ENCODE measurements around the gene ASB10. TPM values are rescaled to one million over a fixed set of nuclear protein-coding genes. Genes with fewer than 3 reads are reported as not detected.

The ASB10 gene
- total RNA-seq, 1 donor from 2014 or later = not detected

- no peak for TF ChIP-seq CTCF (IDR thresholded peaks at IDR 0.05; ENCODE audit: unreplicated experiment)
- Mint-ChIP-seq H3K4me3 (ENCODE audit: unreplicated experiment) (no peak overlapping the region), H3K27me3 (ENCODE audit: unreplicated experiment) (peaks cover 15% of the 10 kb centered on the region), H3K36me3 (ENCODE audit: low read depth, unreplicated experiment) (no peaks in the 10 kb centered on the region), H3K4me1 (ENCODE audit: unreplicated experiment) (peaks cover 23% of the 10 kb centered on the region), H3K9me3 (ENCODE audit: unreplicated experiment) (no peaks in the 10 kb centered on the region), H3K27ac (ENCODE audit: unreplicated experiment) (no peak overlapping the region)
- no peak for DNase-seq (ENCODE audit: low spot score)
Observed at GRCh38 chr7:151191544-151191943, 4.5 kb upstream of the ASB10 start.

GRCh38 chr7:151189038-151189437 is 2.0 kb upstream of the ASB10 start:
- Mint-ChIP-seq H3K4me3 (ENCODE audit: unreplicated experiment) (no peak overlapping the region), H3K4me1 (ENCODE audit: unreplicated experiment) (peaks cover 17% of the 10 kb centered on the region), H3K36me3 (ENCODE audit: low read depth, unreplicated experiment) (no peaks in the 10 kb centered on the region), H3K27ac (ENCODE audit: unreplicated experiment) (no peak overlapping the region), H3K27me3 (ENCODE audit: unreplicated experiment) (peaks cover 13% of the 10 kb centered on the region), H3K9me3 (ENCODE audit: unreplicated experiment) (no peaks in the 10 kb centered on the region)
- DNase-seq (ENCODE audit: low spot score) = no peak
- no peak for TF ChIP-seq CTCF (IDR thresholded peaks at IDR 0.05; ENCODE audit: unreplicated experiment)

GRCh38 chr7:151188252-151188542 is 1.1 kb upstream of the ASB10 start:
- TF ChIP-seq CTCF (IDR thresholded peaks at IDR 0.05; ENCODE audit: unreplicated experiment) = no peak
- H3K36me3 Mint-ChIP-seq (ENCODE audit: low read depth, unreplicated experiment) = no peaks in the 10 kb centered on the region
- no peaks in the 10 kb centered on the region for H3K9me3 Mint-ChIP-seq (ENCODE audit: unreplicated experiment)
- no peak for DNase-seq (ENCODE audit: low spot score)
- H3K4me1 Mint-ChIP-seq (ENCODE audit: unreplicated experiment) = peaks cover 17% of the 10 kb centered on the region
- H3K27ac Mint-ChIP-seq (ENCODE audit: unreplicated experiment) = no peak overlapping the region
- H3K27me3 Mint-ChIP-seq (ENCODE audit: unreplicated experiment) = peaks cover 13% of the 10 kb centered on the region
- no peak overlapping the region for H3K4me3 Mint-ChIP-seq (ENCODE audit: unreplicated experiment)

GRCh38 chr7:151187409-151188251 is 580 bp upstream of the ASB10 start:
- TF ChIP-seq CTCF (IDR thresholded peaks at IDR 0.05; ENCODE audit: unreplicated experiment) = no peak
- Mint-ChIP-seq H3K4me1 (ENCODE audit: unreplicated experiment) (peaks cover 17% of the 10 kb centered on the region), H3K9me3 (ENCODE audit: unreplicated experiment) (no peaks in the 10 kb centered on the region), H3K36me3 (ENCODE audit: low read depth, unreplicated experiment) (no peaks in the 10 kb centered on the region), H3K27me3 (ENCODE audit: unreplicated experiment) (peaks cover 13% of the 10 kb centered on the region), H3K27ac (ENCODE audit: unreplicated experiment) (no peak overlapping the region), H3K4me3 (ENCODE audit: unreplicated experiment) (no peak overlapping the region)
- no peak for DNase-seq (ENCODE audit: low spot score)

GRCh38 chr7:151185762-151186639 is 1.0 kb downstream of the ASB10 start:
- no peaks in the 10 kb centered on the region for H3K9me3 Mint-ChIP-seq (ENCODE audit: unreplicated experiment)
- TF ChIP-seq CTCF (IDR thresholded peaks at IDR 0.05; ENCODE audit: unreplicated experiment) = no peak
- H3K27me3 Mint-ChIP-seq (ENCODE audit: unreplicated experiment) = peaks cover 15% of the 10 kb centered on the region
- no peaks in the 10 kb centered on the region for H3K36me3 Mint-ChIP-seq (ENCODE audit: low read depth, unreplicated experiment)
- H3K4me1 Mint-ChIP-seq (ENCODE audit: unreplicated experiment) = peaks cover 9% of the 10 kb centered on the region
- DNase-seq (ENCODE audit: low spot score) = no peak
- H3K27ac Mint-ChIP-seq (ENCODE audit: unreplicated experiment) = no peak overlapping the region
- H3K4me3 Mint-ChIP-seq (ENCODE audit: unreplicated experiment) = no peak overlapping the region
